ENCODE results near the gene SLC4A5.
"Not testable (repeated sequence)": the region's sequence is repeated elsewhere in the genome, so short reads cannot be mapped to it uniquely, and the experiment has no call there.

Gene SLC4A5

DNA sequence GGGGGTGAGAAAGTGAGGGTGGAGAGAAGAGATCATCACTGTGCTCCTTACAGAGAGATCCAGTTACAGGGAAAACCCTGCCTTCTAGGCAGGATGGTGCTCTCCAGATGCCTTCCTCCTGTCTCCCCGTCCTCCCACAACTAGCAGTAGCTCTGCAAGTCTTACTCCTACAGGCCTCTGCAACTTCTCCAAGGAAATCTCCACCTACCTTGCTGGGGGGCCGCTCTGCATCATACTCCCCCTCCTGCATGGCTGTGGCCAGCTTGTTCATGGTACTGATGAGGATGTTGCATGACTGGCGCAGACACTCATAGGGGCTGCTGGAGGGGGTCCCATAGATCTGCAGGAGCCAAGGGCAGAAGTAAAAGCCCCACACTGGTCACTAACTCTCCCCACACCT lies 22.8 kb upstream of the SLC4A5 start:
- no peak for DNase-seq

DNA sequence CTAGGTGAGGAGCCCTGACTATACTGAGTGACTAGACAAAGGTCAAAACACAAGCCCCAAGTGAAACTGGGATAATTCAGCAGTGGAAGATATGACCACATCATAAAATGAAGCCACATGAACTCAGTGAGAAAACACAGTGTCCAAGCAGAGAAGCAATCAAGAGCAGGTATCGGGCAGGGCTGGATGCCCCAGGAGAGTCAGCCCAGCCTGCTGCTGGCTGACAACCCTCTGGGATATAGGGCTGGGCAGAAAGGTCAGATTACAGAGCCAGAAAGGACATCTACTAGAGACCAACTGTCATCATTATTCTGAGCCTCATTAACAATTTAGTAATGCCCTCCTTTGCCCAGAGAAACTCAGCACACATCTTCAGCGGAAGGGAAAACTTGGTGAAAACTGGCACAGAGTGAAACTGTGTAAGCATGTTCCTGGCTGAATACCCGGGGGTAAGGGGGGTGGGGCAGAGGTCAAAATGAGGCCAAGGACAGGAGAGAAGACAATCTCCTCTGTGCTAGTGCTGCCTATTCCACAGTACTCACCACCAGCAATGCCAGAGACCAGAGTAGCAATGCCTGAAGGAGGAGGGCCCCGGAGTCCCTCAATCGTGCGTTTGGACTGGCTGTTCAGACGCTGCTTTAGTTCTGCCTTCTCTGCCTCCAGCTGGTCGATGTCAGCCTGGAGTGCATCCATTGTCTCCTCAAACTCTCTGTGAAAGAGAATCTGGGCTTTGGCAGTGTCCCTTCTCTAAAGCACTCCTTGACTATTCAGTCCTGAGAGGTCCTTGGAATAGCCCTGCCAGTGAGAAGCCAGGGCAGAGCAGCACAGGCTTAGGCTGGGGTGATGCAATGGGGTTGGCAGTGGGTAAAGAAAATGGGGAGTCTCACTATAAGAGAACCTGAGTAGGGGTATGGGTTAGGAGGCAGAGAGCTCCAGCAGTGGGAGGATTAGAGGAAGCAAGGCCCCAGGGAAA lies 21.6 kb upstream of the SLC4A5 start:
- DNase-seq, result no peak

DNA sequence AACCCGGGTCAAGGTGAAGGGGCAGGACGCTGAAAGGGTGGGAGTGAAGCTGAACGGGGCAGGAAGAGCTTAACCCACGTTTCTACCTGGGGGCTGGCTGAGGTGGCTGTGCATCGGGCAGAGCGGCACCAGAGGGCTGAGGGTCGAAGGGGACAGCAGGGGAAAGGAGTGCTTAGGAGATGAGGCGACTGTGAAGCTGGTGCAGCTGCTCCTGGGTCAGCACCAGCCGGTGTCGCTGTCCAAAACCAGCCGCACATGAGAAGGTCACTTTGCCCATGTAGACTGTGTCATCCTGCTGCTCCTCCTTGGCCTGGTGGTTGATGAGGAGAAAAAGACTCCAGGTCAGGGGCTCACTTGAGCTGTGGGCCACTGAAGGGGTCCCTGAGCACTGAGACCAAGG lies 18.1 kb upstream of the SLC4A5 start:
- no peak for DNase-seq

DNA sequence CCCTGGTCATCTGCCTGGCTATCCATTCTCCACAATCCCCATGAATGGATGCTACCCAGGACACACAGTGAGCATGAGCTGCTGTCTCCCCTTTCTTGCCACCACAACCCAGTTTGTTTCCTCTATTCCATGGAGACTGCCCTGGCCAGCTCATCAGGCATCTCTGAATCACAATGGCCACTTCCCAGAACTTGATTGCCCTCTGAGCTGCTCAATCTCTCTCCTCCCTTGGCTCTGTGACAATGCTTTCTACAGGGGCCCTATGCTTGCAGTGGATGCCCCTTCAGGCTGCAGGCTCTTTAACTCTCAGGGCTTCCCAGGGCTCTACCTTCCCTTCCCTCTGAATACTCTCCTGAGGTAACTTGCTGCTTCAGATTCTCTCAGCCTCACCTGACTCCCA lies 14.4 kb upstream of the SLC4A5 start:
- DNase-seq, result no peak

DNA sequence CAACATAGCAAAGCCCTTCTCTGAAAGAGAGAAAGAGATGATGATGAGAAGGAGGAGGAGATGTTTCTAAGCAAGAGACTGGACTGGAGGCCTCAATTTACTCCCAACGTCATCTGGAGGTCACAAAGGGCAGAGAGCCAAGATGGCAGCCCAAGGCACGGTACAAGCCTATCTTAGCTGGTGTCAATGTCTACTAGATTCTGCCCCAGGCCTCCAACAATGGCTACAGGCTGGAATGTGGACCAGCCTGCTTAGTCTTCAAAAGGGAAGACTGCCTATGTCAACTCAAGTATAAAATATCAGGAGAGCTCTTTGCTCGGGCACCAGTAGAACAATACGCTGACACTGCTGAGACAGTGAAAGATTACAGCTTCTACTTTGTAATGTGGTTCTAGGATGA lies 6.7 kb upstream of the SLC4A5 start:
- no peak for DNase-seq

DNA sequence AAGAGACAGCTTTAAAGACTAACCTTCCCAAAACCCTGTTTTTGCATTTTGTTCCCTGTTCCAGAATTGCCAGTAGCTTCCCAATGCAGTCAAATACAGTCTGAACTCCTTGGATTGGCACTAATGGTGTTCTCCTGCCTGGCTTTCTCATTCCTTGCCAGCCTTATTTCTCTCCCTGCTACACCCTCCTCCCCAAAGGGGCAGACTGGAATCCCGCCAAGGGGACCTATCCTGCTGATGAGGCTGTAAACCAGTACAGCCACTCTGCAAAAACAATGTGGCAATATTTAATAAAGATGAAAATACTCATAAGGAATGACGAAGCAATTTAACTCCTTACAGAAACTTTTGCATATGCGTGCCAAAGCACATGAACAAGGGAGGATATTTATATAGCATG lies 4.5 kb upstream of the SLC4A5 start:
- DNase-seq, result no peak

DNA sequence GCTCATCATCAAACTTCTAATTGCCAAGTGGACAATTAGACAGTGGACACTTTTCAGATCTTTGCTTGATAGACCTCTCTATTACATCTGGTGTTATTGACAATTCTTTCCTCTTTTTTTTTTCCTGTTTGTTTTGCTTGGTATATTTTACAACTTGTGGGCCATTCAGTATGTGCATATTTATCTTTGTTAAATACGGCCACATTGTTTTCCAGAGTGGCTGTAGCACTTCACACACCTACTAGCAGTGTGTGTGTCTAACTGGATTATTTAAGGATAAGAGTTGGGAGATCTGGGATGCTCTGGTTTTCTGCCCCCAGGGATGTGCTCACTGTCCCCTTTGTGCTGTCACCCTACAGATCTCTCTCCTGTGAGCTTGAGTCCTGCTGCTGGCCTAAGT lies 4.1 kb upstream of the SLC4A5 start:
- no peak for DNase-seq

DNA sequence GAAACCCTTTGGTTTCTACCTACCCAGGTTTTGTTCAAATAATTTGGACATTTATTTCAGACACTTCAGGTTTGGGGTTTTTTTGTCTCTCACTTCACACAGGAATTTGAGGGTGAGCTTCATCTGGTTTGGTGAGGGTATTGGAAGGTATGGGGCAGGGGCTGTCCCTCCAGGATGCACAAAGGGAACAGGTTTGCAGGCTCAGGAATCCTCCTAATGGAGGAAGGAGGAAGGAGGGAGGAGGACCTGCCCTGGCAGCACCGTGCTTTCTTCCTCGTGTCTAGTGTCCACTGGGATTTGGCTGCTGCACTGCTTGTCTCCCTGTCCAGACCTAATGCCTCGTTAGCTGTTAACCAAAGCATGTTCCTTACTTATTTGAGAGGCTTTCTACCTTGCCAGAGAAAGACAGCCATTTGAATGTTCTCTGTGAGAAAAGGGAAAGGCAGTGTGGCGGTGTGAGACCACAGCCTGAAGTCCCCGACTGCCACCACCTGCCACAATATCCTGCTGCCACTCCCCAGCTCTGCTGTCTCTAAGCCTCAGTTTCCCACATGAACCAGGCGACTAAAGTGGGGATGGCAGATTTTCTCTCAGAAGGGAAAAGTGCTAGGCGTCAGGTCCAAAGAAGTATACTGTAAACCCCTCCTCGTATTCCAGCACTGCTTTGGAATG lies 2.2 kb upstream of the SLC4A5 start:
- no peak for DNase-seq

DNA sequence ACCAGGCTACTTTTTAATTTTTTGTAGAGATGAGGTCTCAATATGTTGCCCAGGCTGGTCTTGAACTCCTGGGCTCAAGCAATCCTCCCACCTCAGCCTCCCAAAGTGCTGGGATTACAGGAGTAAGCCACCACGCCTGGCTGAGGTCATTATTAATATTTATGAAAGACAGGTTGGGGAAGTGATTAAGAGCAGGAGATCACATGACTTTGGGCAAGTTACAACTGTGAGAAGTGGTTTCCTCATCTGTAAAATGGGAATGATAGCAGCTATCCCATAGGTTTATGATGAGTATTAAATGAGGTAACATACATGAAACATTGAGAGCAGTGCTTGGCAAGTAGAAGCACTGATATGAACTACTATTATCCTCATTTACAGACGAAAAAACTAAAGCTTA lies 7.0 kb downstream of the SLC4A5 start:
- not testable (repeated sequence) for DNase-seq

DNA sequence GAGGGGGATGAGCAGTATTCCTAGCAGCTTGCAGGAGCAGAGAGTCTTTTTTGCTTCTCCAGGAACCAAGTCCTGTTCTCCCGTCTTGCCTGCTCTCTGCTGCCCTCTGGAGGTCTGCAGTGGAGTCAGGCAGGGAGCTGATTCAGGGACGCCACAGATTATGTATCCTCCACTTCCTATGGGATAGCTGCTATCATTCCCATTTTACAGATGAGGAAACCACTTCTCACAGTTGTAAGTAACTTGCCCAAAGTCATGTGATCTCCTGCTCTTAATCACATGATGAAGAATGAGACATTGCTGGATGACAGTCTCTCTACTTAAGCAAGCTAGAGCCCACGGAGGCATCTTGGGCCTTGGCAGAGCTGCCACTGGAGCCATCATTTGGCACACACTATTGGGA lies 8.3 kb downstream of the SLC4A5 start:
- DNase-seq, result peak; percentile 89

DNA sequence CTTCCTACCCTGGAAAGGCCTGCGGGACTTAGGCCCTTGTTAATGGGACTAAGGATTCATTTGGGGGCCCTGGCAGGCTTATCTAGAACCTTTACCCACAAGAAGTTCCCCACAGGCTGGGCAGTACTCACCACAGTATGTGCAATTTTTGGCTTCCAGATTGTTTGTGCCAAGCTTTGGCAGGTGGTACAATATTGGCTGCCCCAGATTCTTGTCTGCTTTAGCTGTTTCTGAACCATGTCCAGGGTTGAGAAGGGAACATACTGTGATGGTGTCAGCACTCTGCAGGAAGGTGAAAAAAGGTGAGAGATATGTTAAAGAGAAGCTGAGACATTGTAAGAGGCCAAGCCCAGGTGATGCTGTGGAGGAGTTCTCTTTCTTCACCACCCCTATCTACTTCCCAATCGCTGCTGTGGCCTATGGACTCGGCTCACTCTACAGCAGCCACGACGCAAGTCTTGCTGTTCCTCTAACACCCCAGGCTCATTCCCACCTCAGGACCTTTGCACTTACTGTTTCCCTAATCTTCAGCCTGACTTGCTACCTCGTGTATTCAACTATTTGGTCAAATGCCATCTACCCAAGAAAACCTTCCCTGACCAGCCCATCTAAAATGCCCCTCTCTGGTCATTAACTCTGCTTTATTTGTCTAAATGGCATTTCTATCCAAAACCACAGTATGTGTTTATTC lies 9.2 kb downstream of the SLC4A5 start:
- no peak for DNase-seq

DNA sequence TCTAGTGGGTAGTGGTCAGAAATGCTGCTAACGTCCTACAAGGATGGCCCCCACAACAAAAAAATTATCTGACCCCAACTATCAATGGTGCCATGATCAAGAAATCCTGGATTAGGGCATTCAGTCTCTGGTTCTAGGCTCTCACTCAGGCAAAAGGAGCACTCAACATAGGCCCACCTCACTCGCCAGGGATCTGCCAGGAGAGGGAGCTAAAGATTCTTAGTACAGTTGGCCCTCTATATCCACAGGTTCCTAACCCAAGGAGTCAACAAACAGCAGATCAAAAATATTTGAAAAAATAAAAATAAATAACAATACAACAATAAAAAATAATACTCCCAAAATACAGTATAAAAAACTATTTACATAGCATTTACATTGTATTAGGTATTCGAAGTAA lies 10.0 kb downstream of the SLC4A5 start:
- DNase-seq, result no peak

DNA sequence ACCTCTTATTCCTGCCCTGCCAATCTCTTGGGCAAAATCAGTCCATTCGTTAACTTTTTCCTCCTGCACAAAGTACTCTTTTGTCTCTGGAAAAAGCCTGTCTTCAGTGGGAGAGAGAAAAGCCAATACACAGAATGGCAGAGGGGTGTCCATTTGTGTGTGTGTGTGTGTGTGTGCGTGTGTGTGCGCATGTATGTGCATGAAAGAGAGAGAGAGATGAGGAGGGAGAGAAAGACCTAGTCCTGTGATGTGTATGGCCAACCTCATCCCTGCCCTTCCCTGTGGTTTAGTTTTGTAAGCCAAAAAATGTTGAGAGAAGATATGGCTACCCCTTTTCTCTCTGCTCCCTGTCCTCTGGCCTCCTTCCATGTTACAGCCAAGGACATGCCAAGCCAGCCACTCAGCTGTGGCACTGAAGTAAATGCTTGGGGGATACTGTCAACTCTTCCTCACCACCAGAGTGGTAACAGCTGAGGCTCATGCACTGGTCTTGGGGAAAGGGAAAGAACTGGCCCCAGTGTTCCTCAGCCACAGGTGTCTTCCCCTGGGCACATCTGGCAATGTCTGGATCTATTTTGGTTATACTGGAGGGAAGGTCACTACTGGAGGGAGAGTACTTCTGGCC lies 10.6 kb downstream of the SLC4A5 start:
- no peak for DNase-seq

DNA sequence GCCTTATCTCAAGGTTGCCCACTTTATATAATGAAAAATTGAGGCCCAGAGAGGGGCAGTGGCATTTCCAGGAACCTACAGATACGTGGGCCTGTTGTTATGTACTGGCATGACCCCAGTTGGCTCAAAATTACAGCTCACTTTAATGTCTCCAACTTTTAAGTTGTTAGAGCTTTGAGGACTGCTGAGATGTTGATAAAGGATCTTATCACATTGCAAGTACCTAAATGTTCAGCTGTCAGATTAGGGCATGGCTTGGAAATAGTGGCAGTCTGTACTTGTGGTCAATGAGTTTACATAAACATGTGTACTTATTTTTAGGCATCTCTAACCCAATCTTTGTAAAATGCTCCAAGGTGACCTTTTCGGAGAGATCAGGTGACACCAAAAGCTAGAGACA lies 14.6 kb downstream of the SLC4A5 start:
- DNase-seq, result no peak

DNA sequence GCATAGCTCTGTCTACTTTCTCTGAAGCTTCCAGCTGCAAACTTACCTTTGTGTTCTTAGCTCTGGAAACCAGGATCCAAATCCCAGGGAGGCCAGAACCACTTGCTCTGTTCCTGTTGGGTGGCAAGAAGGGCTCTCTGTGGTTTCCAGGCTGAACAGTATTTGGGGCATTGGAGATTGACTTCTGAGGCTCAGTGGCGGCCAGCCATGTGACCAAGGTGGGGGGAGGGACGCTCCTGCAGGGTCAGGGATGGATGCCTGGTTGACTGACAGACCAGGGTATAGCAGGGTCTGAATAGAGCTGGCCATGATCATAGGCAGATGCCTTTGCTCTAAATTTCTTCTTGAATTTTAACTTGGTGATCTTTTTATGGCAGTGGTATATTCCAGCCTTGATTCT lies 15.1 kb downstream of the SLC4A5 start:
- no peak for DNase-seq

DNA sequence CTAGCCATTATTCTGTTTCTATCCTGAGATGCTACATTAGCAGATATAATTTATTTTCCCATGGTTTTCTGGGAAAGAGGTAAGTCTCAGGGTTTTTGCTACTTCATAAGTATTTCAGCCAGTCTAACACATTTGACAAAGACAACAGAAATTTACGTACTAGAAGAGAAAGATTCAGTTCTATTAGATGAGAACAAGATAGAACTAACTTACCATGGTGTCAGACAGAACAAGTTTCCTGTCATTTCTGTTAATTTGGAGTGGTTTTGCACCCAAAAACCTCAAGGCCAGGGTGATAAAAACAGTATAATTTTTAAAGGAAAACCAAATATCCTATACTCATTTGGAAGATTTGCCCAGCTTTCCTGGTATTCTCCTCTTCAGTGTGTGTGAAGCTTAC lies 15.6 kb downstream of the SLC4A5 start:
- no peak for DNase-seq

DNA sequence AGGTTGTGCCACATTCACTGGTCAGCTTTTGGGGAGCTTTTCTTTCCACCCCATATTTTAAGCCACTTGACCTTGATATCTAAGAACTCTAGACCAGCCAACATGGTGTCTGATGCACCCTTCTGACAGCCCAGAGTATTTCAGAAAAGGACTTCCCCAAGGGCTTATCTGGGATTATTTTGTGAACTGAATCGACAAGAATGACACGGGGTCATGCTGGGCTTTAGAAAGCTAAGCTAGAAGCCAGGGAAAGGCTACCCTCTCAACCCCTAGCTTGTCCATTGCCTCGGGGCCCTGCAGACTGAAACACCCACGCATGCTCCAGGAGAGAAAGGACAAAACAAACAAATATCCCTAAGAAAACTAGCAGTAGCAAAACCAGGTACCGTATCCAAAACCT lies 16.0 kb downstream of the SLC4A5 start:
- DNase-seq, result no peak

DNA sequence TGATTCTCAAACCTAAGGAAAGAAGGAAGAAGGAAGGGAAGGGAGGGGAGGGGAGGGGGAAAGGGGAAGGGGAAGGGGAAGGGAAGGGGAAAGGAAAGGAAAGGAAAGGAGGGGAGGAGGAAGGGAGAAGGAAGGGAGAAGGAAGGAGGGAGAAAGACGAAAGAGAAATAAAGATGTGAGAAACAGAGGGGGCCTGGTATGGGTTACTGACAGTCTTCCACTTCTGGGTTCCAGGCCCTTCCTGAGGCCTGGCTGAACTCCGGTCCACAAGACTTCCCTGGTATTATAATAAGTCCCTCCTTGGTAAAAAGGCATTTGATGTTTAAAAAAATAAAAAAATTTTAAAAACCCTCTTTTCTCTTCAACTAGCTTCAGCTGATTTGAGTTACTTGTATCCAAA lies 17.4 kb downstream of the SLC4A5 start:
- no peak for DNase-seq

DNA sequence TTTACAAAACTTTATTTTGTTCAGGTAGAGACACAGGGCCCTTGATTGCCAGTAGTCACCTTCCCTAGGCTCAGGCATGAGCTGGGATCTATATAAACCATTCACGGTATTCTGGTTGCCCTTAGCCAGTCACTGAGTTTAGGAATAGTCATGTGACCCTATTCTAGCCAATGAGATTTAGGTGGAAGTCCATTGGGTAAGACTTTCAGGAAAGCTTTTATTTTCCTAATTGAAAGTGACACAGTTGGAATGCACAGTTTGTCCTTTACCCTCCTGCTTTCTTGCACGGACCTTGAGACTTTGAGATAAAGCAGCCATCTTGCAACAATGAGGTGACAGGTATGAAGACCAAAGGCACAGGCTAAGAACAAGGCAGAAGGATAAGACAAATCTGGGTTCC lies 21.5 kb downstream of the SLC4A5 start:
- DNase-seq, result no peak

DNA sequence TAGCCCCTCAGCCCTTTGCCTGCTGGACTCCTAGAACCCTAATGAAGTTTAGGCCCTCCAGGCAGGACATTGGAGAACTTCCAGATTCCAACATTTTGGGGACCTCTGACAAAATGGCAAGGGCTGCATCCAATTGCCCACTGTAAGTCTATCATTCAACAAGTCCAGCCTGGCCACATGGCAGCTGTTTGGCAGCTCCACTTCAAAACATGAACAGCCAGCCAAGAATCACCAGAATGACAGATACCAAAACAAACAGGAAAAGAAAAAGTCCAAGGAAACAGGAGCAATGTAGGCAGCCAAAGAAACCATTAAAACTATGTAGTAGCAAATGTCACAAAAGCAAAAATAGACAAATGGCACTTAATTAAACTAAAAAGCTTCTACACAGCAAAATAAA lies 25.5 kb downstream of the SLC4A5 start:
- DNase-seq, result no peak

DNA sequence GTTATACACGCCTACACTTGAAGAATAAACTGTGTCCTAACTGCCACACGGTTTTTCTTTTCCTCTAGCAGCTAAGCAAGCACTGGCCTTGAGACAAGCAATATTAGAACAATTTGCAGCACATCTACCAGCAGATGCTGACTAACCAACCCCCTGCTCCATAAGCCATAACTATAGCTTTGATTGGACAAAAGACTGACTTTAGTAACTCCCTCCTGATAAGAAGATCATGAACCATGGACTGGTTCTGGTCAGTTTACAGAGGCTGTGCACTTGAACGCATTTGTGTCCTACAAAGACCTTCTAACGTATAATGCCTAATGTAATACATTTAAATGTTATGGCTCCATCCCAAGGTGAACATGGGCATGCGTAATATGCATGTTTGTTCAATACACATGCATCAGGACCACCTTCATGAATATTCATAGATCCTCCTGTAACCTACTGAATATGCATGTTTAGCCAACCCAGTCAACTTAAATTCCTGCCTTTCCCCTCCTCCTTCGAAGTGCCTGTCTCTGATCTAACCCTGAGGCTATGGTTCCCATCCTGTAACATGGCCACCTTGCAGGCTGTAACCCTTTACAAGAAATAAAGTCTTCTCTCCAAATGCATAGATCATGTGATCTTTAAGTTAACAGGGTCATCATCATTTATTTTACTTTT lies 26.5 kb downstream of the SLC4A5 start:
- DNase-seq, result no peak

DNA sequence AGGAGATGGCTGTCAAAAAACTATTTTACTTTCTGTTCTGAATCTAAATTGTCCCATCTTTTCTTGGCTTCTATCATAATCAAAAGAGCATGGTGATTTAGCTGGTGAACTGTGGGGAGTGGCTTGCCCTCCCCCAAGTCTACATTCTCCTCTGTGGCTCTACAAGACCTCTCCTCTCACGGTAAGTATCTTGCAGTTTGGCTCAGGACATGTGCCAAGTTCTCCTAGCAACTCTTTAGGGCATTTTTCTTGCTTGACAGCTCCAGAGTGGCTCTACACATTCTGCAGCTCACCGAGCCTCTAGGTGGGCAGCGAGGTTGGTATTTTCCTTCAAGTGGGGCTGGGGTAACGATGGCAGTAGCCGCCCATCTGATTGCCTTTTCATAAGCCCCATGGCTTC lies 29.1 kb downstream of the SLC4A5 start:
- DNase-seq, result no peak

DNA sequence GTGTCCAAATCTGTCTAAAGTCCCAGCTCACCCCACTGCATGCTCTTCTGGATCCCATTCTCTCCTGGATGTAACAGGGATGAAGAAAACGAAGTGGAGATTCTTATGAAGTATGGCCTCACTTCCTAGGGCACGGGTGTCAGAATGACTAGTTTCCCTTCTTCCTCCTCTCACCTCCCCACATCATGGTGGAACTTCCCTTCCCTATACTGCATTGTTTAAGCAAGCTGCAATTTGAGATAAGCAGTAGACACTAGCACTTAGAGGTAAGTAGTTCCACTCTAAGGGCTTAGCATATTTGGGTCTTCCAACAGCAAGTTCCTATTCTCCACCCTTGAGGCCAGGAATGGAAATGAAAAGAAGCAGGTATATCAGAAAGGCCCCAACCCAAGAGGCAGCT lies 29.7 kb downstream of the SLC4A5 start:
- DNase-seq, result no peak

Measured in activated effector memory CD4-positive, alpha-beta T cell treated with anti-CD3 and anti-CD28 coated beads, Interleukin-2, amount 50 U/mL, for 16 hours (primary cell).